Caco-2 (cell line): ENCODE results near the gene FBXO10. TPM values are rescaled to one million over a fixed set of nuclear protein-coding genes. Genes with fewer than 3 reads are reported as not detected.

Source experiments
- BruUV-seq: library from RNA; stranded (reverse); fragments of 400-500 nt; replicated peaks from 2 replicates; lab custom pipeline; 2021; lab: Mats Ljungman, UMichigan
- CTCF ChIA-PET: fragments of 300-600 bp; sonication (Branson Sonifier 250); formaldehyde crosslinking; loops from one replicate; lab custom pipeline; 2022; ENCODE audit warnings: antibody characterized with exemption; lab: Charles Lee
- POLR2A ChIA-PET: fragments of 300-600 bp; sonication (Branson Sonifier 250); formaldehyde crosslinking; loops from one replicate; lab custom pipeline; 2022; ENCODE audit warnings: antibody characterized with exemption; lab: Charles Lee
- DNase-seq, 2 experiments: peaks; one replicate each; pipeline versions ENCODE4 v3.0.0 to v3.0.0-alpha.2; 2020 to 2022
- H3K27me3 ChIP-seq: replicated peaks from 2 replicates; pipeline ENCODE4 v1.6.0; 2011; ENCODE audit warnings: low read length; ENCODE audit not compliant: control insufficient read depth, insufficient read depth
- H3K36me3 ChIP-seq: 2 replicates; pipeline ENCODE4 v1.5.1; 2011; ENCODE audit warnings: low read length; ENCODE audit not compliant: control insufficient read depth, insufficient read depth
- H3K4me1 ChIP-seq: fragments of 250-450 bp; sonication (Bioruptor Pico); 2 replicates; pipeline ENCODE4 v1.5.1; 2020; ENCODE audit warnings: mild to moderate bottlenecking
- H3K4me3 ChIP-seq: 2 replicates; pipeline ENCODE4 v1.5.1; 2011; ENCODE audit warnings: low read depth, mild to moderate bottlenecking, control low read depth, low read length
- H3K9me3 ChIP-seq: fragments of 250-450 bp; sonication (Bioruptor Pico); 2 replicates; pipeline ENCODE4 v1.5.1; 2020; ENCODE audit warnings: mild to moderate bottlenecking, moderate library complexity
- H3K27ac Mint-ChIP-seq: one replicate; pipeline ENCODE4 v1.8.0; 2022; ENCODE audit warnings: mixed read lengths; ENCODE audit not compliant: unreplicated experiment
- H3K27me3 Mint-ChIP-seq: one replicate; pipeline ENCODE4 v1.8.0; 2022; ENCODE audit warnings: mixed read lengths; ENCODE audit not compliant: insufficient read depth, unreplicated experiment
- H3K36me3 Mint-ChIP-seq: one replicate; pipeline ENCODE4 v1.8.0; 2022; ENCODE audit warnings: mild to moderate bottlenecking, mixed read lengths; ENCODE audit not compliant: insufficient read depth, unreplicated experiment
- H3K4me1 Mint-ChIP-seq: one replicate; pipeline ENCODE4 v1.8.0; 2022; ENCODE audit warnings: low read depth, mixed read lengths; ENCODE audit not compliant: unreplicated experiment
- H3K4me3 Mint-ChIP-seq: one replicate; pipeline ENCODE4 v1.8.0; 2022; ENCODE audit warnings: mild to moderate bottlenecking, moderate library complexity, mixed read lengths; ENCODE audit not compliant: unreplicated experiment
- H3K9me3 Mint-ChIP-seq: one replicate; pipeline ENCODE4 v1.8.0; 2022; ENCODE audit warnings: mixed read lengths; ENCODE audit not compliant: unreplicated experiment
- CTCF ChIP-seq, 2 experiments: fragments of 200-600 bp in 1 of 2; IDR thresholded peaks; 1 replicate in 1 of 2; 2 replicates in 1 of 2; pipeline versions ENCODE4 v1.5.1 to v1.8.0; 2011 to 2022; ENCODE audit warnings: antibody characterized with exemption in 1 of 2, control low read depth in 1 of 2, inconsistent platforms in 1 of 2, low read depth in 1 of 2, low read length in 1 of 2, mild to moderate bottlenecking in 1 of 2, moderate library complexity in 1 of 2; ENCODE audit not compliant: insufficient read depth in 1 of 2, severe bottlenecking in 1 of 2, unreplicated experiment in 1 of 2
- intact Hi-C: fragments of 100-400 bp; cut with micrococcal nuclease; formaldehyde crosslinking; loops from one replicate; pipeline ENCODE4 v1.10.0; 2022; ENCODE audit not compliant: unreplicated experiment
- total RNA-seq: library from RNA; stranded (reverse); gene quantifications from 2 replicates; pipeline ENCODE4 v1.2.3, GENCODE V29; 2022

Gene FBXO10
- total RNA-seq, 1 experiment from 2014 or later, result 6.9 TPM

DNA sequence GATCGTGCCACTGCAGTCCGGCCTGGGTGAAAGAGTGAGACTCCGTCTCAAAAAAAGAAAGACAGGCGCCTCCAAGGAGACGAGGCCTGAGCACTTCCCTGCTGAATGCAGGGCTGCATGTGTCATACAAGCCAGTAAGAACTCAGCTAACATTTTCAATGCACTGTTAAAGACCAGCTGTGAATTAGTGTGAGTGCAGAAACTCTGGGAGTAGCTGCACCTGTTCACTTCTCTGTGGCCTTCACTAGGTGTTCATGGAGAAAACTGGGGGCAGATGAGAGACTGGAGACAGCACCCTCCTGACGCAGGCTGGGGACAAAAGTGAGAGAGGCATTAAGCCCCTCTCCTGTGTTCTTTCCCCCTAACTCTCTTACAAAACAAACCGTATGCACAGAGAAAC is 41.8 kb downstream of the FBXO10 start:
- Mint-ChIP-seq H3K4me3 (no peak overlapping the region), H3K27me3 (no peaks in the 10 kb centered on the region), H3K27ac (no peak overlapping the region), H3K4me1 (no peaks in the 10 kb centered on the region), H3K36me3 (no peaks in the 10 kb centered on the region), H3K9me3 (no peaks in the 10 kb centered on the region)
- Histone ChIP-seq H3K4me1 (no peaks in the 10 kb centered on the region), H3K36me3 (no peaks in the 10 kb centered on the region), H3K27me3 (no peaks in the 10 kb centered on the region), H3K4me3 (no peak overlapping the region), H3K9me3 (no peaks in the 10 kb centered on the region)
- intact Hi-C loops, result loop anchor here (2.0 kb wide), 1 partner anchor 24 kb away; no protein-coding TSS in a partner anchor
- ChIA-PET CTCF (no interaction called here), POLR2A (no interaction called here)
- no TSS peak for BruUV-seq
- no peak for TF ChIP-seq CTCF (IDR thresholded peaks at IDR 0.05; ENCODE audit: insufficient read depth in 1 of 2, low read depth in 1 of 2, low read length in 1 of 2, severe bottlenecking in 1 of 2, unreplicated experiment in 1 of 2)
- DNase-seq, result no peak

DNA sequence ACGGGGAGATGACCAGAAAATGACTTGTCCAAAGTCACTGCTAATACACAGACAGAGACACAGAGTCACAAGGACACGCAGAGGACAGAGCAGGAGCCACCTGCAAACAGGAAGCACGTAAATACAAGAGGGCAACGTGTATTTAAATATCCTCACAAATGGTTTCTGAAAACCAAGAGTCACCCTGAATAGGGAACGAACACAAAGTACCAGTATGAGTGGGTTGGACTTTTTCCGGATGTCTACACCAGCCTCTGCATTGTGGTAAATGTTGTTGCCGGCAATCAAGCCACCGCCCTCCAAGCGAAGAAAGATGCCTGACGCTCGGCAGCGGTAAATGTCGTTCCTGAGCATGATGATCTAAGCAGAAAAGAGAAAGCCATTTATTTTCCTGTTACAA is 44.5 kb downstream of the FBXO10 start:
- POLR2A ChIA-PET, result no interaction called here
- Mint-ChIP-seq H3K4me3 (no peak overlapping the region), H3K27me3 (no peaks in the 10 kb centered on the region), H3K27ac (no peak overlapping the region), H3K9me3 (no peaks in the 10 kb centered on the region), H3K4me1 (no peaks in the 10 kb centered on the region), H3K36me3 (no peaks in the 10 kb centered on the region)
- CTCF ChIA-PET, result no interaction called here
- intact Hi-C loops, result no loop called here
- H3K4me3 ChIP-seq, result no peak overlapping the region
- TF ChIP-seq CTCF (IDR thresholded peaks at IDR 0.05; ENCODE audit: insufficient read depth in 1 of 2, low read depth in 1 of 2, low read length in 1 of 2, severe bottlenecking in 1 of 2, unreplicated experiment in 1 of 2), result no peak
- H3K9me3 ChIP-seq, result no peaks in the 10 kb centered on the region
- H3K36me3 ChIP-seq, result no peaks in the 10 kb centered on the region
- H3K27me3 ChIP-seq, result no peaks in the 10 kb centered on the region
- no TSS peak for BruUV-seq
- DNase-seq, result no peak
- no peaks in the 10 kb centered on the region for H3K4me1 ChIP-seq

DNA sequence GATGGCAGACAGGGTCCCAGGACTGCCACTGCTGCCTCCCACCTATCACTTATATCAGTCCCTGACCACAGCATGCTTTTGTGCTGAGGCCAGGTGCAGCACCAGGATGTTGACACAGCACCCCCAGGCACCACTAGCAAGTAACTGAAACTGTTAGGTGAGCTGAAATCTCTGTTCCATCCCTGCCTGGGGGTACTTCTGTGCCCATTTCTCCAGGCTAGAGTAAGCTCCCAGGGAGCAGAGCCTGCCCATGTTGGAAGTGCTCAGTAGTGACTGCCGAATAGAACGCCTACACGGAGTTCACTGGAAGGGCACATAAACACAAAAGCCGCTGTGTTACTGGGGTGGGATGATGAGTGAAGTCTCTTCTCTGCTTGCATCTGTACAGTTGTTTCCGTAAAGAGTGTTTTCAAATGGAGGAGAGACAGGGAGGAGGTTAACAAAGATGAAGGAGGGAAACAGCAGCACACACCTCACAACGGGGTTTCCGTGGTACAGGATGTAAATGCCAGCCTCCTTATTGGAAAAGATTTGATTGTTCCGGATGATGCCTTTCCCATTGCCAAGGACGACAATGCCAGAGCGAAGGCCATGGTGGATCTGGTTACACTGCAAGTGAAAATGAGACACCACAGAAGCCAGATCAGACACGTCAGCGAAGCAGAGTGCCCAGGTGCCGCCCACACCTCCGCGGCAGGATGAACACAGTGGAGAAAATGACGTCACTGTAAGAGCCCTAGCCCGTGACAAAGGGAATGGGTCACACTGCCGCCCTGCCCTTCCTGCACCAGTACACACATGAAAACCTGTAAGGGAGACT is 47.3 kb downstream of the FBXO10 start:
- Mint-ChIP-seq H3K4me3 (no peak overlapping the region), H3K27ac (no peak overlapping the region), H3K36me3 (peaks cover 8% of the 10 kb centered on the region), H3K27me3 (no peaks in the 10 kb centered on the region), H3K4me1 (no peaks in the 10 kb centered on the region), H3K9me3 (no peaks in the 10 kb centered on the region)
- Histone ChIP-seq H3K4me3 (no peak overlapping the region), H3K27me3 (no peaks in the 10 kb centered on the region), H3K4me1 (no peaks in the 10 kb centered on the region), H3K9me3 (no peaks in the 10 kb centered on the region), H3K36me3 (no peaks in the 10 kb centered on the region)
- no peak for DNase-seq
- BruUV-seq, result no TSS peak
- no peak for TF ChIP-seq CTCF (IDR thresholded peaks at IDR 0.05; ENCODE audit: insufficient read depth in 1 of 2, low read depth in 1 of 2, low read length in 1 of 2, severe bottlenecking in 1 of 2, unreplicated experiment in 1 of 2)
- intact Hi-C loops, result no loop called here
- POLR2A ChIA-PET, result no interaction called here
- CTCF ChIA-PET, result no interaction called here
